Dedifferentiated amniotic fluid mesenchymal stem cell (primary cell): Measurements from ENCODE around the gene IFT81.
"Not testable (repeated sequence)": the region's sequence is repeated elsewhere in the genome, so short reads cannot be mapped to it uniquely, and the experiment has no call there.

ENCODE experiments used
- DNase-seq: peaks from one replicate; pipeline ENCODE4 v3.0.0-alpha.2; 2016; ENCODE audit errors: extremely low spot score

IFT81 gene

DNA sequence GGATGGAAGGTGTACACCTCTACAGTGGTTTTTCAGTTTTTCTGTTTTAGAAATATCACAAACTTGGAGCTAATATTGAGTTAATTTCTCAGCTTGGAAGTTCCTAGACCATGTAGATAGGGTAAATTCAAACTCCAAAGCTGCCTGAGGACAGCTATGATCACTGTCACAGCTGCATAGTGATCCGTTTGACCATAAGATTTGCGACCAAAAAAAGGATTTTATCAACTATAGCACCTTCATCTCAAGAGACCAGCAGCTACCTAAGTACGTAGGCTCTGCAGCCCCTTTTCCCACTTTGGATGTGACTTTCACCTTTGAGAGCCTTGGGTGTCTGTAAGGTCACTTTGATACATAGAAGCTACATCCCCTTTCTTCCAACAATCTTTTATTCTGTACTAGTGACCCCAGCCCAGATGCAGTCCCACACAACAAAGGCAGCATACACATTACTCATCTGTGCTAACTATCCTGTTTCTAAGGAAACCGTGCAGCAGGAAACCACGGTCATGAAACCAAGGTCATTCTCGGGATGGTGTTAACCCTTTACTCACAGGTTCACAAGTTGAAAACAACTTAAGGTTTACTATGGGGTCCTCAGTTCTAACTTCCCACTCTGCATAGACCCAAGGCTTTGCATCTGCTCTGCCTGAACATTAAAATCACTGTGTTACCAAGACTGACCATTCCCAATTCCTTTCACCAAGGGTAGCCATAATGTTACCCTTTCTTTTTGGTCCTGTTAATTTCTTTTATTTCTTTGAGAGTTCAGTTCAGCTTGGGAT, 75.4 kb downstream of the IFT81 start:
- DNase-seq: no peak

DNA sequence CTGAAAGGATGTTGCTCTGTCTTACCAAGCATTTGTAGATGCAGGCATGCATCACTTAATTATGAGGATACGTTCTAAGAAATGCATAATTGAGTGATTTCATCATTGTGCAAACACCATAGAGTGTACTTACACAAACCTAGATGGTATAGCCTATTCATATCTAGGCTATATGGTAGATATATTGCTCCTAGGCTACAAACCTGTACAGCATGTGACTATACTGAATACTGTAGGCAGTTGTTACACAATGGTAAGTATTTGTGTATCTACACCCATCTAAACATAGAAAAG, 75.9 kb downstream of the IFT81 start:
- DNase-seq: no peak

DNA sequence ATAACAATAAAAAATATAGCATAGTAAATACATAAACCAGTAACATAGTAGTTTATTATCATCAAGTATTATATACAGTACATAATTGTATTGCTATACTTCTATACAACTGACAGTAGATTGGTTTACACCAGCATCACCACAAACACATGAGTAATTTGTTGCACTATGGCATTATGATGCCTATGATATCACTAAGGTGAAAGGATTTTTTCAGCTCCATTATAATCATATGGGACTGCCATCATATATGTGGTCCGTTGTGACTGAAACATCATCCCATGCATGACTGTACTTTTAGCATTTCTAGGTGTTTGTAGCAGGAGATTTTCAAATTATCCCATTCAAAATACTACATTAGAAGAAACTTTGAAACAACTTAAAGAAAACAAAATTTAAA, 77.8 kb downstream of the IFT81 start:
- no peak for DNase-seq

DNA sequence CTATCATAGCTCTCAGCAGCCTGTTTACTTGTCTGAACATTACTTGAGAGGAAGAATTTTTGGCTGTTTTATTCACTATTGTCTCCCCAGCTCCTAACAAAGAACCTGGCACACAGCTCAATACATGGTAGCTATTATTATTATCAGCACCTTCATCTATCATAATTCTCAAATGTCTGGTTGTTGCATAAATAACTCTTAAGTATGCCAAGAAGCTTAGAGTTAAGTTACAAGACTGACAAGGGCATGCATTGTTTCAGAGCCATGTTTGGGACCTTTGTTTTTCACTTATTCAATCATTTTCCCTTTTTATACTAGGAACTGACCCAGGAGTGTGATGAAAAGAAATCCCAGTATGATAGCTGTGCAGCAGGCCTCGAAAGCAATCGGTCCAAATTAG, 79.4 kb downstream of the IFT81 start:
- no peak for DNase-seq

DNA sequence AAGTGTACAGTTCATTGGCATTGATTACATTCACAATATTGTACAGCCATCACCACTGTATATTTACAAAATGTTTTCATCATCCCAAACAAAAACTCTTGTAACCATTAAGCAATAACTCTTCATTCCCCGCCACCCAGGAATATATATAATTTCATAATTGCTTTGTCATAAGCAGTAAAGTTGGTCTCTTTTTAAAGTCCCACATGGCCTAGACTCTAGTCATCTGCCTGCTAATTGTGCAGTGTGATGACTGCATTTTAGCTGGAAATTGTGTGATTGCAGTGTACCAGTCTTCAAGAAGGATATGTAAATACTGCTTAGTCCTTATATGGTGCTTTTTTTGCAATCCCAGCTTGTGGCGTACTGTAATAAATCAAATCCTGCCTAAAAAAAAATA, 81.8 kb downstream of the IFT81 start:
- DNase-seq: no peak

DNA sequence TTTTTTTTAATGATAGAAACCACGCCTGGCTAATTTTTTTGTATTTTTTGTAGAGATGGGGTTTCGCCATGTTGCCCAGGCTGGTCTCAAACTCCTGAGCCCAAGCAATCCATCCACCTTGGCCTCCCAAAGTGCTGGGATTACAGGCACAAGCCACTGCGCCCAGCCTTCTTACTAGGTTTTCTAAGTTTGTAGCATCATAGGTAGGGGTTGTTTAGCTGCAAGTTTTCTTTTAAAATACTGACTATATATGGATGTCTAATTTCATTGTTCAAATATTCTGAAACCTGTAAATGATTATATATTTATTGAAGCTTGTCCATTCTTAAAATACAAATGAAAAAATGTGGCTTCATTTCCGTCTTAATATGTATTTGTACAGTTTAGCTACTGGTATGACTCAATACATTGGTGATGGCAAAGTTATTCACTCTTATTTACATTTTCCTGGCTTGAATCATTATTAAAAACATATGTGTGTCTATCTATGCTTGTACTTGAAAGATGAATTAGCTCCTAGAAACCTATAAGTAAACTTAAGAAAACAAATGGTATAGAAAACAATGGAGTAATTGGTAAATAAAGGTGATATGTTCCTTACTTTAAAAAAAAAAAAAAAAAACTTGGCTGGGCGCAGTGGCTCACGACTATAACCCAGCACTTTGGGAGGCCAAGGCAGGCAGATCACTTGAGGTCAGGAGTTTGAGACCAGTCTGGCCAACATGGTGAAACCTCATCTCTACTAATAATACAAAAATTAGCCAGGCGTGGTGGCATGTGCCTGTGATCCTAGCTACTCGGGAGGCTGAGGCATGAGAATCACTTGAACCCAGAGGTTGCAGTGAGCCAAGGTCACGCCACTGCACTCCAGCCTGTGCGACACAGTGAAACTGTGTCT, 87.7 kb downstream of the IFT81 start:
- peak; percentile 79 for DNase-seq

DNA sequence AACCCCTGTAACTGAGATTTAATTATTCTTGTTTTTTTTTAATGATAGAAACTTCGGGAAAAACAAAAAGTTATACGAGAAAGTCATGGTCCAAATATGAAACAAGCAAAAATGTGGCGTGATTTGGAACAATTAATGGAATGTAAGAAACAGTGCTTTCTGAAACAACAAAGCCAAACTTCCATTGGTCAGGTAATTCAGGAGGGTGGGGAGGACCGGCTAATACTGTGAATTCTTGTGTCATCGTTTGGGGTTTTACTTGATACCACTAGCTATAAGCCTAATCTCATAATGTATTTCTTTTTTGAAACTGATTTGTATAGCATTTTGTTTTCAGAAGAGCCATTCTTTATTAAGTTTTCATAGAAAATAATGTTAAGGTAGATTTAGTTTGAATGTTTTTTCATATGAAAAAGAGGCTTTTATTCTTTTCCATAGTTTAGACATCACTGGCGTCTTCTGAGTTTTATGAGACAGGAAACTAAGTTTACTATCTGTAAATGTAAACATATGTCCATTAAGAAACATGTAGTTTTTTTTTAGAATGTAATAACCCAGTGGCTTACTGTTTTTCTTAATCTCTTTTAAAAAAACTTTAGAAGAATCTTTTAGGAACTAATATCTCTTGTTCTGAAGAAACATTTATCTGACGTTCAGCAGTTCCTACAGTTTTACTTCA, 94.0 kb downstream of the IFT81 start:
- no peak for DNase-seq

DNA sequence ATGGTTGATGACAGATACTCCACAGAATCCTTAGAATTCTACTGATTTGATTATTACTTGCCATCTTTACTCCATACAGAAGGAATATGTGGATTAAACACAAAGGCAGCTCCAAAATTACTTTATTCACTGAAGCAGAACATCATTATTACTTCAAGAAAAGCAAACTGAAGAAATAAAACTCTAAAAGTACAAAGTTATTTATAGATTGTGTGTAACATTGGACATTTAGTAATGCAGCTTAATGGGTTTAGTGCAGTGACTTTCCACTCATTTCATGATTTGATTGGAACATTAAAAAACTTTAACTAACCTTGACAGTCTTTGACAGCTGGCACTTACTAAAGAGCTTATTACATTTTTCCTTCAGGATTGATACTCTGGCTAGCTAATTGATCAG, 97.9 kb downstream of the IFT81 start:
- DNase-seq: no peak

DNA sequence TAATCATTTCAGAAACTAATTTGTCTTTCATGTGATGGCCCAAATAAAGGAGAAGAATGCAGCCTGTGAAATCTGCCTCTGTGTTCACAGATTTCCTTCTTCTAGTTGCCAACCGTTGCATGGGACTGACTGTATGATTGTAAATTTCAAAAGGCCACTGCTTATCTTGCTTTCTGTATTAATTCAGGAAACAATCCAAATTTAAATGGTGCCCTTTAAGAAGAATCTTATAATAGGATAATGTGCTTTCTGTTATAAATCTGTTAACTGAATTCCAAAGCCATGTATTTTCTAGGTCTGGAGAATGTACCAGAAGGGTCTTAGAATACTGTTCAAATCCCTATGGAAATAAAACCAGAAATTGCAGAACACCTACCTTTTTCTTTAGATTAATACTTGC, 98.3 kb downstream of the IFT81 start:
- DNase-seq: no peak

DNA sequence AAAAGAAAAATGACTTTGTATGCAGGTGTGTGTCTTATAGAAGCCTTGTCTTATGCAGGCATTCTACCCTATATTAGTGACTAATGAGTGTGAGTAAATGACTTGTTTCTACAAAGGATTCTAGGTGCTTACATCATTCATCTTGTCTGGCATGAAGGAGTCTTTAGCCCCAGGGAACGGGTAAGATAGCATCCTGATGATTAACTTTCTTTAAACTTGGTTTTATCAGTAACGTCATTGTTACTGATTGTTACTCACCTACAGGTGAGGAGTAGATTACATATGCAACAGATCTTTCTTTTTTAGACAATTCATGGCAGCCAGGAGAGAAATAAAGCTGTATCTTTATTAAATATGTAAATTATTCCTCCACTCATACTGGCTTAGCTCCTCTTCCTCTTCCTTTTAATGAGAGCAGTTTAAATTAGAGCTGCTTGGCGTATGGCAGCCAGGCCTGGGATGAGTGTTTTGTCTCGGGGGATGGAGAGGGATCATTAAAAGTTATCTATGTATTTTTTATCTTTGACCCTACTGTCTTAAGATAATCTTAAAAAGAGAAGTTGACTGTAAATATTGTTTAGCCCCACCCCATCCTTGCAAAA, 99.7 kb downstream of the IFT81 start:
- no peak for DNase-seq

DNA sequence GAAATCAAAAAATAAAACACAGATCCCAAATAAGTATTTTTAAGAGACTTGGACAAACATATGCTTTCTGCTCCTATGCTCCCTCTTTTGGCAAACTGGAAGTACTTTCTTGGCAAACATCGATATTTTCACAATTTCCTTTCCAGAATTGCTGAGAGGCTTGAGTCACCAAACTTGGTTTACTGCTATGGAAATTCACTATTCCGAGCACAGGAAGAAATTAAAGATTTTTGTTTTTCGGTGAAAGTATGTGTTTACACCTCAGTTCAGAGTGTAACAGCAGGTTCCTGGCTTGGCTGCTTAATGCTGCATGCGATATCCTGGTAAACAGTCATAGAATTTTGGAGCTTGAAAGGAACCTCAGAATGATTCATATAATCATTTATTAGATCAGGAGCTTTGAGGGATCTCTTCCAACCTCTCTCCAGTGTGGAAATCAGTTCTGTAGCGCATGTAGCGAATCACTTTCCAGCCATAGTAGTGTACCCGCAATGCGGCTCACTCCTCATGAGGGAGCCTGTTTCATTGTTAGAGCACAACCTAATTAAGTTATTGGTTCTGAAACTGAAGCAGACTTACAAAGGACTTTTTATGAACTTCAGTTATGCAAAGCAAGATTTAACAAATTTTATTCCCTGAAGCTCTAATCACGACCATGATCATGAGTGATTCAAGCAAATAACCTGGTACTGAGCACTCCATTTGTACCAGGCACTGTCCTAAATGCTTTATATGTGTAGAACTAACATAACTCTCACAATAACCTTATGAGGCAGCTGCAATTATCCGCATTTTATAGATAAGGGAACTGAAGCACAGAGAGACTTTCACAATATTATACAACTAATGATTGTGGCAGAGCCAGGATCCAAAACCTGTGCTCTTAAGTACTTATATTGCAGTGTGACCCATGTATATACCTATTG, 100.5 kb downstream of the IFT81 start:
- DNase-seq: peak; percentile 87

DNA sequence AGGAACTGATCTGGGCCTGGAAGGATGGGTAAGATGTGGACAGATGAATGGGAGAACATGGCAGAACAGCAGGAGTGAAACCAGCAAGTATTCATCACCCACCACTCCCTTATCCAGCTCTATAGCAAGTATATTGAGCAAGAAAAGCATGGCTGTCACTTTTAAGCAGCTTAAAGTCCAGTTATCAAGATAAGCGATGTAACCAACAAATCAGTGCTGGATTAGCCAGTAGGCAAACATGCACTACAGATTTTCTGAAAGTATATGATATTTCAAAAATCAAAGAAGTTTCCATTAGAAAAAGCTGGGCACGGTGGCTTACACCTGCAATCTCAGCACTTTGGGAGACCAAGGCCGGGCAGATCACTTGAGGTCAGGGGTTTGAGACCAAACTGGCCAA, 103.0 kb downstream of the IFT81 start:
- no peak for DNase-seq

DNA sequence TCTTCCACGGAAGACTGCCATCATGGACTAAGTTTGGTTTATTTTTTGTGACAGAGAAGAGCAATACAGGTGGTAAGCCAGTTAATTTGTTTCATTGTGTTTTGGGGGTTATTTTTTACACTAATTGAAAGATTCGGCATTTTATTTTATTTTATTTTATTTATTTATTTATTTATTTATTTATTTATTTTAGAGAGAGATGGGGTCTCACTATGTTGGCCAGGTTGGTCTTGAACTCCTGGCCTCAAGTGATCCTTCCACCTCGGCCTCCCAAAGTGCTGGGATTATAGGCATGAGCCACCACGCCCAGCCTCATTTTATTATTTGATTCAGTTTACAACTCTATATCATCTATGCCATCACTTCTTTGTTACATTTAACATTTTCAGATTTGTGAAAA, 104.2 kb downstream of the IFT81 start:
- not testable (repeated sequence) for DNase-seq

DNA sequence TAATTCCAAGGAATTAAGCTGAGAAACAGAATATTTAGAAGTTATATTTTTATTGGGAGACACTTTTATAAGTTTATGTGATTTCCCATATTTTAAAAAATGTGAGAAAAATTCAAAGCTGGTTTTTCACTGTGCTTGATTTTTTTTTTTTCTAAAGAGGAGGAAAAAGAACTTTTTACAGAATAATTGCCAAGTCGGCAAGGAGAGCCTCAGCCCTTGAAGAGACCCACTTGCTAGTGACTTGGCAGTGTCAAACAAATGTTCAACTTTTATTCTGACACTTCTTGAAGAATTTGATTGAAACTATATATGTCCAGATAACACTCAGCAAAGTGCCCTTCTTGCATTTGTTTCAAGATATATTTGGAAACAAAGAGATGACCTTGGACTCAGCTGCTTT, 104.6 kb downstream of the IFT81 start:
- no peak for DNase-seq

DNA sequence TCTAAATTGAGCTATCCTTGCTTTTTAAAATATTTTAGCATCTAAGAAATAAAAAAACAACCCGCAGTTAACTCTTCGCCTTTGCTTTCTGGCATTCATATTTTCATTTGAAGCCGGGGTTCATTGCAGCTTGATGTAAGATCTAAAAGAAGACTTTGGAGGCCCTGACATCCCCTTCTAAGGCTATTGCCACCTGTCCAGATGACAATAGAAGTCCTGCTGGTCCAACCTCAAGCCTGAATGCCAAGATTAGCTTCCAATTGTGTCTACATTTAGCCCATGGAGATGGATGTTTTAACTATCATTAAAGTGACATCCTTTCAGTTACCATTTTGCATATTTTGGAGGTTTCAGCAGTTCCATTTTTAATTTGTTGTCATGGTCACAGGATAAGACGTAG, 105.3 kb downstream of the IFT81 start:
- DNase-seq: no peak

DNA sequence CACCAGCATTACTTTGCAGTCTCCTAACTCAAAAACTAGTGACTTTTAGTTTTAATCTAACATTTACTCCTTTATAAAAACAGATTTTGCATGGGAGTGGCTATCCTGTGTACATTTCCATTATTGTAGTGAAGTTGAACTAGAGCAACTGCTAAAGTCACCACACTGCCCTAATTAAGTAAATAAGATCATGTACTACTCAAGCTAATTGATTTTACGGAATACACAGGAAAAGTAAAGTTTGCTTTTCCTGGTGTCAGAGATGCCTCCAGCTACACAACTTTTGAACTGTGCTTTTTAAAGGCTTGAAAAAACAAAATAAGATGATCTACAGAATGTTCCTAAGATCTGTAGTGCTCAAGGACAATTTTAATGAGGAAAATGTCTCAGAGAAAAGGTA, 106.5 kb downstream of the IFT81 start:
- no peak for DNase-seq

DNA sequence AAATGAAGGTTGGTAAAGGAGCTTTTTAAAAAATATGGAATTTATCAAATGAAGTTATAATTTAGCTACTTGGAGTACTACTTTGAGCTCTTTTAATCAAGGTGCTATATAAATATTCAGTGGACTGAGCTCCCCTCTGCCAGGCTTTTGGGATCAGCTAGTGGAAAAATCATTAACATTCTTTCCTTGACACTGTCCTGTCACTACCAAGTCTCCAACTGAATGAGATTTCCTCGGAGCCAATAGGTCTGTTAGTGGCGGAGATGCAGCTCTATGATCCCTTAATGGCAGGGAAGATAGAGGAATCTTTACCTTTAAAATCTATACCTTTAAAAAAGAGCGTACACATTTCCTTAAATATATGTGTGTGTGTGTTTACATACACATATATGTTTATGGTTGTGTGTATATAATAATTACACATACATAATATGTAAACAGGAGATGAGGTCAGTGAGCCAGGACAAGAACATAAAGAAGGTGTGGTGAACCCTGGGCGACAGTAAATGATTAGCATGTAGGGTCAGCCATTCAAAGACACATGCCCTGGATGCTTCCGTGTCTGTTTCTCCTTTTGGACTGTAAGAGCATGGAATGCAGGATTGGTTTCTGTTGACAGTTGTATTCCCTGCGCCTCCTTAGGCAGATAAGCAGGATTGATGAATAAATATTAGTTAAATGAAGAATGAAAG, 109.2 kb downstream of the IFT81 start:
- no peak for DNase-seq

DNA sequence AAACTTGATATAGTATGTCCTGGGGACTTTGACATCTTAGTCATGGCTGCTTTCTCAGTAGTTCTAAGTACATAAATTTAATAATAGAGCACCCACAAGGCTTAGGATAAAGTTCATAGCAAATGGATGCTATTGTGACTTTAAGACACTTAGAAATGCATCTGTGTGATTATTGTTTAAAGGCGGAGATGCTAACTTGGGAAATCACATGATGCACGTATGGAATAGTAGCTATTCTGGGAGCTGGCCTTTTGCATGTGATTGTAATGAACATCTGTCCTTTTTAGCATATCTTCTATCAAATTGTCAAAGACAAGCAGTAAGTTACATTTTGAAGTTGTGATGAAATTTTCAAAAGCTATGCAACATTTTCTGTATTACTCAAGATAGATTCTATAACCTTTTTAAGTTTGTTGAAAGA, 110.2 kb downstream of the IFT81 start:
- DNase-seq: no peak

DNA sequence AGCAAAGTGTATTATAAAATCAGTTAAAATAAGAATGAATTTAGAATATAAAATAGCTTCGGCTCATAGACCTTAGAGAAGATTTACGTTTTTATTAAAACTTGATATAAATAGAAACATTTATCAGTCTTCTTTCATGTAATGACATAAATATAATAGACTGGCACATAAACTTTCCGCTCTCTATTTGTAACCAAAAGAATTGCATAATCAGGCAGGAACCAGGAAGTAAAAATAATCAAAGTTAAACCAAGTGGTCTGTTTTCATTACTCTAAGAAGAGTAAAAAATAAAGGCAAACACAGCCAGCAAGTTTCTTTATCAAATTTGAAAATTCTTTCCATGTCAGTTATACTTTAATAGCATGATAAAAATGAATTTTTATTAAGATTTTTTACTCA, 110.6 kb downstream of the IFT81 start:
- DNase-seq: no peak

DNA sequence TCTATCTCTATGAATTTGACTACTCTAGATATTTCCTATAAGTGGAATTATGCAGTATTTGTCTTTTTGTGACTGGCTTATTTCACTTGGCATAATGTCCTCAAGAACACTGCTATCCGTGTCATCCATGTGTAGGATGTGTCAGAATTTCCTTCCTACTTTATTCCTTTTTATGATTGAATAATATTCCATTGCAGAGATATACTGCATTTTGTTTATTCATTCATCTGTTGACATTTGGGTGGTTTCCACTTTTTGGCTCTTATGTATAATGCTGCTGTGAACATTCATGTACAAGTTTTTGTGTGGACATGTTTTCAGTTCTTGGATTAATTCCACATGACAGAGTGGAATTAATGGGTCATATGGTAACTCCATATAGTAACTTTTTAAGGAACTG, 111.2 kb downstream of the IFT81 start:
- no peak for DNase-seq

DNA sequence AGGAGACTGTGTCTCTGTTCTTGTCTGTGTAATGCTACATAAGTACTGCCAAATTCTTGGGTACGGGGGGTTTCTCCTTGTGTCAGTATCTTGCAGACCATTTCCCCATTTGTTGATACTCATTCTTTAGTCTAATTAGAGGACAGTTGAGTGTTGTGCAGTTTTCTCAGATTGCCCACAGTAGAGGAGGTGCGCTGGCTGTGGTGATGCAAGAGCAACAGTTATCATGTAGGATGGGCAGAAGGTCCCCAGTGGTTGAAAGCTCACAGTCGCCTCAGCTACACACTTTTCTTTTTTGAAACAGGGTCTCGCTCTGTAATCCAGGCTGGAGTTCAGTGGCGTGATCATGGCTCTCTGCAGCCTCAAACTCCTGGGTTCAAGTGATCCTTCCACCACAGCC, 119.1 kb downstream of the IFT81 start:
- DNase-seq: no peak
